ENCODE results near the gene HAUS3. TPM values are rescaled to one million over a fixed set of nuclear protein-coding genes. Genes with fewer than 3 reads are reported as not detected.

HAUS3 gene
- total and polyA plus RNA-seq, 4 donors, result 5.6 to 21.0 (median 12.1) TPM

DNA sequence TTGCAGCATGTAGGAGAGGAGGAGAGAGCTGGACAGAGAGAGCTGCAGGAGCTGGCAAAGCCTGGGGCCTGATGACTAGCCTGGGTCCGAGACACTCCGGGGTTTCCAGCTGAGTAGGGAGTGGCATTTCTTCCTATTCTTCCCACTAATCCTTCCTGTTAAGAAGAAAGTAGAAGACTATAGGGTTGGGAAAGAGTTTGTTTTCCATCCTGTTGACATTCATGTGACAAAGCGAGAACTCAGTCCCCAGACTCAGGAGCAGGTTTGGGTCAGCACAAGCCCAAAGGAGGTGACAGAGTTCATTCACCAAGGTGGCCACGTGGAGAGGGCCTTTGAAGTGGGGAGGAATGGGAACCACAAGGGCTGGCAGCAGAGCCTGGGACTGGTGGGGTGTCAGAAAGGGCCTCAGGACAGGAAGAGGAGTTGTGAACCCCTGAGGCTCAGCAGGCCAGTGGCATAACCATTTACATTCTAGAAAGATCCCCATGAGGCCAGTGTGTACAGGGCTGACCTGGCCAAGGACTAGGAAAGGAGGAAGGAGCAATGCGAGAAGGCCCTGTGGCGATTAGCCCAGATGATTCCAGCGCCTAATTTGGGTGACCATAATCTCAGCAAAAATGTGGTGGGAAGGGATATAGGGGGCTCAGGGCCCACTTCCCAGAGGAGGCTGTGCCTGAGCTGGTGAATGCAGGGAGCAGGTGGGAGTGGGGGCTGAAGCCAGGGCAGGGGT is 3.3 kb upstream of the HAUS3 start:
- H3K27me3 ChIP-seq (ENCODE audit: control insufficient read depth in 3 of 3, insufficient read depth in 3 of 3, low read length in 2 of 3), result no peaks in the 10 kb centered on the region
- DNase-seq (no peak), ATAC-seq (ENCODE audit: insufficient read depth, low FRiP score) (no peak)
- H3K9ac ChIP-seq (ENCODE audit: insufficient read depth in 1 of 2, low read length in 2 of 2), result no peak overlapping the region
- H3K9me3 ChIP-seq (ENCODE audit: control insufficient read depth in 4 of 4, insufficient read depth in 3 of 4, low read length in 3 of 4), result no peaks in the 10 kb centered on the region
- peak overlapping the region in 1 of 2 donors; percentile 65 for H3K27ac ChIP-seq (ENCODE audit: low read depth in 1 of 2, low read length in 1 of 2)
- TF ChIP-seq, protein P1, sequence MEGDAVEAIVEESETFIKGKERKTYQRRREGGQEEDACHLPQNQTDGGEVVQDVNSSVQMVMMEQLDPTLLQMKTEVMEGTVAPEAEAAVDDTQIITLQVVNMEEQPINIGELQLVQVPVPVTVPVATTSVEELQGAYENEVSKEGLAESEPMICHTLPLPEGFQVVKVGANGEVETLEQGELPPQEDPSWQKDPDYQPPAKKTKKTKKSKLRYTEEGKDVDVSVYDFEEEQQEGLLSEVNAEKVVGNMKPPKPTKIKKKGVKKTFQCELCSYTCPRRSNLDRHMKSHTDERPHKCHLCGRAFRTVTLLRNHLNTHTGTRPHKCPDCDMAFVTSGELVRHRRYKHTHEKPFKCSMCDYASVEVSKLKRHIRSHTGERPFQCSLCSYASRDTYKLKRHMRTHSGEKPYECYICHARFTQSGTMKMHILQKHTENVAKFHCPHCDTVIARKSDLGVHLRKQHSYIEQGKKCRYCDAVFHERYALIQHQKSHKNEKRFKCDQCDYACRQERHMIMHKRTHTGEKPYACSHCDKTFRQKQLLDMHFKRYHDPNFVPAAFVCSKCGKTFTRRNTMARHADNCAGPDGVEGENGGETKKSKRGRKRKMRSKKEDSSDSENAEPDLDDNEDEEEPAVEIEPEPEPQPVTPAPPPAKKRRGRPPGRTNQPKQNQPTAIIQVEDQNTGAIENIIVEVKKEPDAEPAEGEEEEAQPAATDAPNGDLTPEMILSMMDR (IDR thresholded peaks at IDR 0.05; ENCODE audit: control extremely low read depth, extremely low read depth), result no peak
- peaks cover 0 to 30% (median 10%) of the 10 kb centered on the region in 4 donors for H3K36me3 ChIP-seq (ENCODE audit: control insufficient read depth in 4 of 4, insufficient read depth in 4 of 4, low read length in 4 of 4)
- H3K4me1 ChIP-seq (ENCODE audit: control insufficient read depth in 5 of 5, insufficient read depth in 5 of 5, low read length in 5 of 5), result peaks cover 3 to 20% (median 5%) of the 10 kb centered on the region in 5 donors
- no peak overlapping the region for H3K4me3 ChIP-seq
- 54 to 68% methylated on average over 7 of the region's 7 CpGs for WGBS, 2 donors

DNA sequence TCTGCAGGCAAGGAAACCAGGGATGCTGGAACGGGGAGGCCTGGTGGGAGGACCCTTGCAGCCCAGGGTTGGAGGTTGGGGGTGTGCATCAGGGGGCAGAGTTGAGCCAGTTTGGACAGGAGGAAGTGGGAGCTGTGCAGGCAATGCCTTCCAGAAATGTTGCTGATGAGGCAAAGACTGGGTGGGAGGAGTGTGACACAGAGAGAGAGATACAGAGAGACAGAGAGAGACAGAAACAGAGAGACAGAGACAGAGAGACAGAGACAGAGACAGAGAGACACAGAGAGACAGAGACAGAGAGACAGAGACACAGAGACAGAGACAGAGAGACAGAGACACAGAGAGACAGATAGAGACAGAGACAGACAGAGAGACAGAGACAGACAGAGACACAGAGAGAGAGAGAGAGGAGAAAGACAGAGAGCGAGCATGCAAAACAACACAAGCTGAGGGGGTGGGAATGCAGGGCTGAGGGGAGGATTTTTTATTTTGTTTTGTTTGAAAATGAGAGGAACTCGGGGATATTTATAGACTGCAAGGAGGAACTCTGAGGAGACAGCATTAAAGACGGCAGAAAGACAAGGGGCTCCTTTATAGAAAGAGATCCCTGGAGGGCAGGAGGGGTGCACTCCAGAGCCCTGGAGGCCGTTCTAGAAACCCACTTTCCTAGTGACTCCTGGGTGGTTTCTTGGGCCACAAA is 1.9 kb upstream of the HAUS3 start:
- Histone ChIP-seq H3K4me3 (no peak overlapping the region), H3K27me3 (ENCODE audit: control insufficient read depth in 3 of 3, insufficient read depth in 3 of 3, low read length in 2 of 3) (no peaks in the 10 kb centered on the region), H3K9ac (ENCODE audit: insufficient read depth in 1 of 2, low read length in 2 of 2) (no peak overlapping the region), H3K4me1 (ENCODE audit: control insufficient read depth in 5 of 5, insufficient read depth in 5 of 5, low read length in 5 of 5) (peaks cover 5 to 34% (median 11%) of the 10 kb centered on the region in 5 donors), H3K36me3 (ENCODE audit: control insufficient read depth in 4 of 4, insufficient read depth in 4 of 4, low read length in 4 of 4) (peaks cover 0 to 18% (median 6%) of the 10 kb centered on the region in 4 donors), H3K9me3 (ENCODE audit: control insufficient read depth in 4 of 4, insufficient read depth in 3 of 4, low read length in 3 of 4) (no peaks in the 10 kb centered on the region), H3K27ac (ENCODE audit: low read depth in 1 of 2, low read length in 1 of 2) (peak overlapping the region in 1 of 2 donors; percentile 37)
- 19 to 31% methylated on average over 5 of the region's 5 CpGs for WGBS, 2 donors
- TF ChIP-seq, protein P1 (IDR thresholded peaks at IDR 0.05; ENCODE audit: control extremely low read depth, extremely low read depth), result peak; percentile 16
- ATAC-seq (ENCODE audit: insufficient read depth, low FRiP score), result no peak
- peak; percentile 70 to 83 (median 76) for DNase-seq

DNA sequence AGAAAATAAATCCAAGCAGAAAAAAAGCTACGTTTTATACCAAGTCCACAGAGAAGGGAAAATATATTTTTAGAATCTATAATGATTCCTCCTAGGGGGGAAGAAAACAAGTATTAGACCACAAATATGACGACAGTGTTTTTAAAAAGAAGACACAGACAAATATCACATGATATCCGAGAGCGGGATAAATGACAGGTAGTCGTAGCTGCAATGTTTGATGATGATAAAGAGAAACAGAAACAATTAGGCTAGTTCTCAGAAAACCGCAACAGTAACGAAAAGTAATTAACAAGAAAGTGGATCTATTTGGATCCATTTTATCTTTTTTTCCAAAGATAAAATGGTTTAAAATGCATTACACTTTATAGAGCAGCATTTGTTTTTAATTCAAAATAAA is 918 bp downstream of the HAUS3 start:
- Histone ChIP-seq H3K4me1 (ENCODE audit: control insufficient read depth in 5 of 5, insufficient read depth in 5 of 5, low read length in 5 of 5) (peaks cover 5 to 37% (median 11%) of the 10 kb centered on the region in 5 donors), H3K4me3 (peak overlapping the region; percentile 83), H3K27ac (ENCODE audit: low read depth in 1 of 2, low read length in 1 of 2) (no peak overlapping the region), H3K27me3 (ENCODE audit: control insufficient read depth in 3 of 3, insufficient read depth in 3 of 3, low read length in 2 of 3) (no peaks in the 10 kb centered on the region), H3K36me3 (ENCODE audit: control insufficient read depth in 4 of 4, insufficient read depth in 4 of 4, low read length in 4 of 4) (peaks cover 0 to 6% (median 3%) of the 10 kb centered on the region in 4 donors), H3K9me3 (ENCODE audit: control insufficient read depth in 4 of 4, insufficient read depth in 3 of 4, low read length in 3 of 4) (no peaks in the 10 kb centered on the region), H3K9ac (ENCODE audit: insufficient read depth in 1 of 2, low read length in 2 of 2) (peak overlapping the region; percentile 47 to 90)
- DNase-seq (no peak), ATAC-seq (ENCODE audit: insufficient read depth, low FRiP score) (no peak)
- WGBS, 2 donors, result 4% methylated on average over 7 of the region's 7 CpGs
- TF ChIP-seq, protein P1 (IDR thresholded peaks at IDR 0.05; ENCODE audit: control extremely low read depth, extremely low read depth), result no peak
